ENCODE measurements around the gene AMDHD2.
"Not testable (repeated sequence)": the region's sequence is repeated elsewhere in the genome, so short reads cannot be mapped to it uniquely, and the experiment has no call there.

AMDHD2 gene

GRCh38 chr16:2572704-2573103, 52.5 kb downstream of the AMDHD2 start:
- not testable (repeated sequence) for H3K4me3 ChIP-seq (ENCODE audit: low read depth in 1 of 5, low read length in 5 of 5); H3K9ac ChIP-seq (ENCODE audit: low read length in 5 of 5); H3K36me3 ChIP-seq (ENCODE audit: control insufficient read depth in 5 of 5, insufficient read depth in 5 of 5, low read length in 5 of 5); H3K27ac ChIP-seq (ENCODE audit: low read depth, low read length); H3K9me3 ChIP-seq (ENCODE audit: control insufficient read depth in 5 of 5, low read length in 5 of 5); H3K4me1 ChIP-seq (ENCODE audit: control insufficient read depth in 5 of 5, insufficient read depth in 5 of 5, low read length in 5 of 5); H3K27me3 ChIP-seq (ENCODE audit: control insufficient read depth in 5 of 5, insufficient read depth in 4 of 5, low read length in 5 of 5)

GRCh38 chr16:2575839-2576238, 55.7 kb downstream of the AMDHD2 start:
- not testable (repeated sequence) for H3K4me1 ChIP-seq (ENCODE audit: control insufficient read depth in 5 of 5, insufficient read depth in 5 of 5, low read length in 5 of 5); H3K36me3 ChIP-seq (ENCODE audit: control insufficient read depth in 5 of 5, insufficient read depth in 5 of 5, low read length in 5 of 5); H3K27me3 ChIP-seq (ENCODE audit: control insufficient read depth in 5 of 5, insufficient read depth in 4 of 5, low read length in 5 of 5); H3K27ac ChIP-seq (ENCODE audit: low read depth, low read length); H3K4me3 ChIP-seq (ENCODE audit: low read depth in 1 of 5, low read length in 5 of 5); H3K9me3 ChIP-seq (ENCODE audit: control insufficient read depth in 5 of 5, low read length in 5 of 5); H3K9ac ChIP-seq (ENCODE audit: low read length in 5 of 5)

GRCh38 chr16:2577044-2577443, 56.9 kb downstream of the AMDHD2 start:
- not testable (repeated sequence) for H3K9me3 ChIP-seq (ENCODE audit: control insufficient read depth in 5 of 5, low read length in 5 of 5); H3K36me3 ChIP-seq (ENCODE audit: control insufficient read depth in 5 of 5, insufficient read depth in 5 of 5, low read length in 5 of 5); H3K27ac ChIP-seq (ENCODE audit: low read depth, low read length); H3K4me3 ChIP-seq (ENCODE audit: low read depth in 1 of 5, low read length in 5 of 5); H3K4me1 ChIP-seq (ENCODE audit: control insufficient read depth in 5 of 5, insufficient read depth in 5 of 5, low read length in 5 of 5); H3K9ac ChIP-seq (ENCODE audit: low read length in 5 of 5); H3K27me3 ChIP-seq (ENCODE audit: control insufficient read depth in 5 of 5, insufficient read depth in 4 of 5, low read length in 5 of 5)

- H3K9ac ChIP-seq (ENCODE audit: low read length in 5 of 5); H3K27me3 ChIP-seq (ENCODE audit: control insufficient read depth in 5 of 5, insufficient read depth in 4 of 5, low read length in 5 of 5); H3K4me3 ChIP-seq (ENCODE audit: low read depth in 1 of 5, low read length in 5 of 5); H3K9me3 ChIP-seq (ENCODE audit: control insufficient read depth in 5 of 5, low read length in 5 of 5); H3K27ac ChIP-seq (ENCODE audit: low read depth, low read length); H3K4me1 ChIP-seq (ENCODE audit: control insufficient read depth in 5 of 5, insufficient read depth in 5 of 5, low read length in 5 of 5); H3K36me3 ChIP-seq (ENCODE audit: control insufficient read depth in 5 of 5, insufficient read depth in 5 of 5, low read length in 5 of 5): not testable (repeated sequence)
These were observed 58.7 kb downstream of the AMDHD2 start for GRCh38 chr16:2578905-2579304.

- not testable (repeated sequence) for H3K27me3 ChIP-seq (ENCODE audit: control insufficient read depth in 5 of 5, insufficient read depth in 4 of 5, low read length in 5 of 5); H3K4me3 ChIP-seq (ENCODE audit: low read depth in 1 of 5, low read length in 5 of 5); H3K4me1 ChIP-seq (ENCODE audit: control insufficient read depth in 5 of 5, insufficient read depth in 5 of 5, low read length in 5 of 5); H3K9ac ChIP-seq (ENCODE audit: low read length in 5 of 5); H3K9me3 ChIP-seq (ENCODE audit: control insufficient read depth in 5 of 5, low read length in 5 of 5); H3K36me3 ChIP-seq (ENCODE audit: control insufficient read depth in 5 of 5, insufficient read depth in 5 of 5, low read length in 5 of 5); H3K27ac ChIP-seq (ENCODE audit: low read depth, low read length)
These were observed 60.0 kb downstream of the AMDHD2 start for GRCh38 chr16:2580143-2580542.

- H3K9ac ChIP-seq (ENCODE audit: low read length in 5 of 5); H3K27me3 ChIP-seq (ENCODE audit: control insufficient read depth in 5 of 5, insufficient read depth in 4 of 5, low read length in 5 of 5); H3K9me3 ChIP-seq (ENCODE audit: control insufficient read depth in 5 of 5, low read length in 5 of 5); H3K27ac ChIP-seq (ENCODE audit: low read depth, low read length); H3K4me1 ChIP-seq (ENCODE audit: control insufficient read depth in 5 of 5, insufficient read depth in 5 of 5, low read length in 5 of 5); H3K4me3 ChIP-seq (ENCODE audit: low read depth in 1 of 5, low read length in 5 of 5): not testable (repeated sequence)
- H3K36me3 ChIP-seq (ENCODE audit: control insufficient read depth in 5 of 5, insufficient read depth in 5 of 5, low read length in 5 of 5), result peaks cover 0 to 12% (median 11%) of the 10 kb centered on the region in 5 donors
These were observed 60.6 kb downstream of the AMDHD2 start for GRCh38 chr16:2580818-2581217.
